ENCODE results near the gene ARHGEF7. TPM values are rescaled to one million over a fixed set of nuclear protein-coding genes. Genes with fewer than 3 reads are reported as not detected.

ARHGEF7 gene
- total and polyA plus RNA-seq, 2 experiments from 2014 or later: 23.6 to 58.9 TPM

GRCh38 chr13:111122631-111123030, 7.5 kb downstream of the ARHGEF7 start (continued):
- TF ChIP-seq ZNF462 (CRISPR knock-in tag; IDR thresholded peaks at IDR 0.05): no peak
- no peak for TF ChIP-seq NANOG (IDR thresholded peaks at IDR 0.05; ENCODE audit: borderline replicate concordance)
- no peak for TF ChIP-seq CREB1 (CRISPR knock-in tag; IDR thresholded peaks at IDR 0.05; ENCODE audit: low read depth)
- no peak for TF ChIP-seq ZNF114 (CRISPR knock-in tag; IDR thresholded peaks at IDR 0.05)
- no peak for TF ChIP-seq JUNB (IDR thresholded peaks at IDR 0.05; ENCODE audit: unreplicated experiment)
- no peak for TF ChIP-seq EZH2phosphoT487 (IDR thresholded peaks at IDR 0.05; ENCODE audit: unreplicated experiment)
- no peak for TF ChIP-seq REST (IDR thresholded peaks at IDR 0.05; ENCODE audit: unreplicated experiment)
- TF ChIP-seq POLR2AphosphoS5 (IDR thresholded peaks at IDR 0.05; ENCODE audit: low read depth): no peak
- TF ChIP-seq CTCF (conservative IDR thresholded peaks at IDR 0.05; ENCODE audit: low read depth in 2 of 2): no peak
- TF ChIP-seq ZNF331 (CRISPR knock-in tag; IDR thresholded peaks at IDR 0.05; ENCODE audit: low read depth): no peak

Measured in GM23338 (cell line).